ENCODE measurements around the gene PNRC1.
A peak's percentile ranks its signal among the peaks of the same experiment; 100 is the strongest.
"Not testable (repeated sequence)": the region's sequence is repeated elsewhere in the genome, so short reads cannot be mapped to it uniquely, and the experiment has no call there.

Gene PNRC1

GRCh38 chr6:89063881-89064280 is 16.7 kb upstream of the PNRC1 start:
- DNase-seq: no peak

- DNase-seq: not testable (repeated sequence)
Measured at GRCh38 chr6:89064931-89065330, 15.6 kb upstream of the PNRC1 start.

GRCh38 chr6:89066121-89066520 is 14.4 kb upstream of the PNRC1 start:
- DNase-seq: not testable (repeated sequence)

- no peak for DNase-seq
Measured at GRCh38 chr6:89066940-89067646, 13.5 kb upstream of the PNRC1 start.

- peak; percentile 18 for DNase-seq
Measured at GRCh38 chr6:89067796-89068195, 12.8 kb upstream of the PNRC1 start.

- no peak for DNase-seq
Measured at GRCh38 chr6:89068695-89069094, 11.9 kb upstream of the PNRC1 start.

GRCh38 chr6:89069536-89070163 is 10.9 kb upstream of the PNRC1 start:
- no peak for DNase-seq

GRCh38 chr6:89071036-89071435 is 9.5 kb upstream of the PNRC1 start:
- no peak for DNase-seq

GRCh38 chr6:89073014-89073620 is 7.4 kb upstream of the PNRC1 start:
- no peak for DNase-seq

GRCh38 chr6:89073840-89074239 is 6.7 kb upstream of the PNRC1 start:
- DNase-seq: no peak

GRCh38 chr6:89079511-89080234 is 878 bp upstream of the PNRC1 start:
- DNase-seq: peak; percentile 64

- DNase-seq: no peak
Measured at GRCh38 chr6:89081129-89081422, 525 bp downstream of the PNRC1 start.

GRCh38 chr6:89081423-89082322 is 1.1 kb downstream of the PNRC1 start:
- peak; percentile 98 for DNase-seq

- peak; percentile 7 for DNase-seq
Measured at GRCh38 chr6:89082486-89082891, 1.9 kb downstream of the PNRC1 start.

- no peak for DNase-seq
Measured at GRCh38 chr6:89084542-89084941, 4.0 kb downstream of the PNRC1 start.

GRCh38 chr6:89084954-89085353 is 4.4 kb downstream of the PNRC1 start:
- DNase-seq: no peak

GRCh38 chr6:89085409-89086205 is 5.1 kb downstream of the PNRC1 start:
- DNase-seq: no peak

- no peak for DNase-seq
Measured at GRCh38 chr6:89087881-89088280, 7.3 kb downstream of the PNRC1 start.

GRCh38 chr6:89098461-89098860 is 17.9 kb downstream of the PNRC1 start:
- no peak for DNase-seq

GRCh38 chr6:89100114-89100513 is 19.6 kb downstream of the PNRC1 start:
- DNase-seq: no peak

- no peak for DNase-seq
Measured at GRCh38 chr6:89110284-89110683, 29.7 kb downstream of the PNRC1 start.

- no peak for DNase-seq
Measured at GRCh38 chr6:89111933-89112332, 31.4 kb downstream of the PNRC1 start.

All from fibroblast of upper back skin (primary cell).